HG02642 (cell line): ENCODE measurements around the gene TMEM242.
"Not testable (repeated sequence)": the region's sequence is repeated elsewhere in the genome, so short reads cannot be mapped to it uniquely, and the experiment has no call there.

Source experiments
- ATAC-seq: cut with Tn5 transposase; IDR thresholded peaks from one replicate; pipeline ENCODE4 v1.9.1; 2021; ENCODE audit warnings: mild to moderate bottlenecking; ENCODE audit not compliant: unreplicated experiment, poor library complexity

Gene TMEM242

DNA sequence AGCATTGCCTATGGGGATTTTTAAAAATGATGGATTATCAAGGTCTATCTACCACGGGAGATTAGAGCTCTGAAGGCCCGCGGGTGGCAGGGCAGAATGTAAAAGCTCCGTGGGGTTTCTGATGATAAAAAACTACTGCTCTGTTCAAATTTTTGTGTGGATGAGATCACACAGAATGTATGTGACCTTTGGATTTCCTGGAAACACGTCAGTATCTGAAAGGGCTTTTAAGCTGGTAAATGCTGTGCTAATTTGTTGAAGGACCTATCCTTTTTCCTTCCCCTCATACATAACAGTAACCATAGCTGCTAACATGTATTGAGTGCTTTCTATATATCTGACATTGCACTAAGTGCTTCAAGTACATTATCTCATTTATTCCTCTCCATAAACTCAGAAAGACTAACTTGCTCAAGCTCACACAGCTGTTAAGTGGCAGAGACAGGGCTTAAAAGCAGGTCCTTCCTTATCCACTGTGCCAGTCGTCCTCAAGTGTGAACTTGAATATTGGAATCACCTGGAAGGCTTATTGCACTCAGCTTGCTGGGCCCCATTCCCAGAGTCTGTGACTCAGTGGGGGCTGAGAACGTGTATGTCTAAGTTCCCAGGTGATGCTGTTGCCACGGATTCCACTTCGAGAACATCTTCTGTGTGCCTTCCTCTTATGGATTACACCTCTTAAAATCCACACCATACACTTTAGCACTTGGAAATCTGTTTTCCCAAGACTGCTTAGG is 1.9 kb upstream of the TMEM242 start:
- no peak for ATAC-seq

DNA sequence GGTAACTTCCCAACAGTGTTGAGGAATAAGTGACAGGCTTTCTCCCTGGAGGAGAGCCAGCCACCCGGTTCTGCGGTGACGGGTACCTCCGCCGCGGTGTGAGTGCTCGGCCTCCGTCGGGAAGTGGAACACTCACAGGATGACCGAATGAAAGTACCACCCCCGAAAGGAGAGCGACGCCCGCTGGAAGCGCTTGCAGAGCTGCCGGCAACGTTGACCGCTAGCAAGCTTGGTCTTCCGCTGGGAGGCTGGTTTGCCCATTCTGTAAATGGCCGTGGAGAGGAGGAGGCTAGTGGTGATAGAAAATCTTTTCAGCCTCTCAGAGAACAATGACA is 614 bp upstream of the TMEM242 start:
- ATAC-seq = peak; percentile 32

DNA sequence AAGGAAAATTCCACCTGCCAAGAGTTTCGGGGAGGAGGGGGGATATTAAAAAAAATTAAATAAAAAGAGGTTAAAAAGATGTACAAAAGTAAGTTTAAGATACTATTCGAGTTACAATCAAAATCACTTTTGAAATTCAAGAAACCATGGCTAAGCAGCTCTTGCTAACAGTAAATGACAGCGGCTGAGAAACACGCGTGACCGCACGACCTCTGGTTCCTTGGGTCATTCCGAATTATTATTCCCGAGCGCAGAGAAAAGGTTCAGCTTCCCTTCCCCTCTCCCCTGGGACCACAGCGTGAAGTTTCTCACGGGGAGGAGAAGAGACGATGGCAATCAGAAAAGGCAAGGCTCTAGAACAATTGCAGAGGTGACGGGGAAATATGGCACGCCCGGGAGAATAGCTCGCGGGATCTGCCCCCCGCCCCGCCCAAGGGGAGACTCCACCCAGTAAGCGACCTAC is 496 bp downstream of the TMEM242 start:
- no peak for ATAC-seq

DNA sequence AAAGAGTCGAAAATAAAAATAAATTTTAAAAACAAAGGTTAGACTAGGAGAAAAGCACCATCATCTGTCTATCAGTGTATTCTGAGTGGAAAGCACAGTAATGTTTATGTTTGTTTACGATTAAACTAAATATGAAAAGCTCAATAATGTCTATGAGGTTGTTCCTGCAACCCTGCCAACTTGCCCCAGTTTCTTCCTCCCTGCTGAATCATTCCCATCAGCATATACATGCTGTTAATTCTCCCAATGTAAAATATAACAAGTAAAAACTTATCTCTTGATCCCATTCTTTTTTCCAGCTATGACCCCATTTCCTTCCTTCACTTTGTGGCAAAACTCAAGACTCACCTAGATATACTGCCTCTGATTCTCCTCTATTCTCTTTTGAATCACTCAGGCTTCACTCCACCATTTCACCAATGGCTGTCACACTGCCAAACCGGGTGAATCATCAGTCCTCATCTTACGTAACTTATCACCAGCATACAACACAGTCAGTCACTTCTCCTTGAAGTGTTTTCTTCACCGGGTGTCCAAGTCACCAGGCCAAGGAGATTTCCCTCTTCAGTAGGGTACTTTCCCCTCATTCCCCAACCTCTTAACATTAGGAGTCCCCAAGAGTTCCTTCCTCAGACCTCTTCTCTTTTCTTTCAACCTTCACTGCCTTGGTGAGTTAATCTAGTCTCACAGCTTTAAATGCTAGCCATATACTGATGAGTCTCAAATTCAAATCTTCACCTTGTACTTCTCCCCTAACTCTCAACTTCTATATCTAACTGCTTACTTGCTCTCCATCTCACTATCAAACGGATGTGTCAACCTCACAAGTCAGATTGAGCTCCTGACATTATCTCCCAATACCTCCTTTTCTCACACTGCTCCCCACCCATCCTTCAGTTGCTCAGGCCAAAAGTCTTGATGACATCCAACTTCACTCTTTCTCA is 6.2 kb downstream of the TMEM242 start:
- ATAC-seq = no peak

DNA sequence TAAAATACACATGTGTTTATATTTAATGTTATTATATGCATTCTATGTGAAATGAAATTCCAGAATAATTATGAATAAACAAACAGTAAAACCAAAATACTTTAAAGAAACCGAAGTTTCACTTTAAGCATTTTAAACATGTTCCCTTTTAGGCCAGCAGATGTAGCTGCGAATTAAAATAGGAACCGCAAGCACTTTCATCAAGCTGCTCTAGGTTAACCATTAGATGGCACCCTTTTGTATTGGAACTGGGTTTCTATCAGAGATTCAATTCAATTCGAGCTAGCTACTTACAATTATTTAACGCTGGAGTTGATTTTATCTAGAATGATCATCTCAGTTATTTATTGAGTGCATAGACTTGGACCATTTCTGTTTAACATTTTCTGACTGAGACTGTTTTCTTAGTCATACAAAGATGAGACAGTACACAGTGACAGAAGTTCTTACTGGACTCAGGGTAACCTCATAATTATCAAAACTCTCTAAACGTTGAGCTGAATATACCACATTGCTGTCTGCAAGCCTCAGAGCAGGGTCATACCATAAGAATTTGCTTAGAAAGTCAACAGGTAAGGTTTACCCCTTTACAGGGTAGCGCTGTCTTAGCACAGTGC is 8.5 kb downstream of the TMEM242 start:
- ATAC-seq = peak; percentile 77

DNA sequence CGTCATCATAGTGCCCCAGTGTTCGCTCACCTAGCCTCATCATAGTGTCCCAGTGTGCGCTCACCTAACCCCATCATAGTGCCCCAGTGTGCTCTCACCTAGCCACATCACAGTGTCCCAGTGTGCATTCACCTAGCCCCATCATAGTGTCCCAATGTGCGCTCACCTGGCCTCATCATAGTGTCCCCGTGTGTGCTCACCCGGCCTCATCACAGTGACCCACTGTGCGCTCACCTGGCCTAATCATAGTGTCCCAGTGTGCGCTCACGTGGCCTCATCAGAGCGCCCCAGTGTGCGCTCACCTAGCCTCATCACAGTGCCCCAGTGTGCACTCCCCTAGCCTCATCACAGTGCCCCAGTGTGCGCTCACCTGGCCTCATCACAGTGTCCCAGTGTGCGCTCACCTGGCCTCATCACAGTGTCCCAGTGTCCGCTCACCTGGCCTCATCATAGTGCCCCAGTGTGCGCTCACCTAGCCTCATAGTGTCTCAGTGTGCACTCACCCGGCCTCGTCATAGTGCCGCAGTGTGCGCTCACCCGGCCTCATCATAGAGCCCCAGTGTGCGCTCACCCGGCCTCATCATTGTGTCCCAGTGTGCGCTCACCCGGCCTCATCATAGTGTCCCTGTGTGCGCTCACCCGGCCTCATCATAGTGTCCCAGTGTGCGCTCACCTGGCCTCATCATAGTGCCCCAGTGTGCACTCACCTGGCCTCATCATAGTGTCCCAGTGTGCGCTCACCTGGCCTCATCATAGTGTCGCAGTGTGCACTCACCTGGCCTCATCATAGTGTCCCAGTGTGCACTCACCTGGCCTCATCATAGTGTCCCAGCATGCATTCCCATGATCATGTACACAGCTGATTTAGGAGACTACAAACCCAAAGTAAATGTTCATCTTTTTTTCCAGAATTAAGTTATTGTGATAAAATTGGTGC is 9.5 kb downstream of the TMEM242 start:
- no peak for ATAC-seq

DNA sequence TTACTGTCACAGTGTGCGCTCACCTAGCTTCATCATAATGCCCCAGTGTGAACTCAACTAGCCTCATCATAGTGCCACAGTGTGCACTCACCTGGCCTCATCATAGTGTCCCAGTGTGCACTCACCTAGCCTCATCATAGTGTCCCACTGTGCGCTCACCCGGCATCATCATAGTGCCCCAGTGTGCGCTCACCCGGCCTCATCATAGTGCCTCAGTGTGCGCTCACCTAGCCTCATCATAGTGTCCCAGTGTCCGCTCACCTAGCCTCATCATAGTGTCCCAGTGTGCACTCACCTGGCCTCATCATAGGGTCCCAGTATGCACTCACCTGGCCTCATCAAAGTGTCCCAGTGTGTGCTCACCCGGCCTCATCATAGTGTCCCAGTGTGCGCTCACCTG is 10.6 kb downstream of the TMEM242 start:
- ATAC-seq = no peak

DNA sequence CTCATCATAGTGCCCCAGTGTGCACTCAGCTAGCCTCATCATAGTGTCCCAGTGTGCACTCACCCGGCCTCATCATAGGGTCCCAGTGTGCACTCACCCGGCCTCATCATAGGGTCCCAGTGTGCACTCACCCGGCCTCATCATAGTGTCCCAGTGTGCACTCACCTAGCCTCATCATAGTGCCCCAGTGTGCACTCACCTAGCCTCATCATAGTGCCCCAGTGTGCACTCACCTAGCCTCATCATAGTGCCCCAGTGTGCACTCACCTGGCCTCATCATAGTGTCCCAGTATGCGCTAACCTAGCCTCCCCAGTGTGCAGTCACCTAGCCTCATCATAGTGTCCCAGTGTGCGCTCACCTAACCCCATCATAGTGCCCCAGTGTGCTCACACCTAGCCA is 12.6 kb downstream of the TMEM242 start:
- not testable (repeated sequence) for ATAC-seq

DNA sequence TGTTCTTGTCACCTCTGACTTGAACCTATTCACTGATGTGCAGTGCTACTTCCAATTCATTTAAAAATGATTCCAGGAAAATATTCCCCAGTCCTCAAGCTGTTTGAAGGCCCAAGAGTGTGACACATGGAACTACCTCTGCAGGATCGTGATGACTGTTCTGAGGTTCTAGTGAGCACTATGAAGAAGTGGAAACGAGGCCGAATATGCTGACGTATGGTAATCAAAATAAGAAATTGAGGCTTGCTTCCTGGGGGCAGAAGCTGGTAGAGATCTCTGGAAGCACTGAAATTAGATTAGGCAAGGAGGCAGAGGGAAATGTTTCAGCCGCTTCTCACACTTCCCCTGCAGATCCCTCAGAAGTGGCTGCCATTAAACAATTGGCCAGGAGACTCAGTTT is 15.7 kb downstream of the TMEM242 start:
- no peak for ATAC-seq

DNA sequence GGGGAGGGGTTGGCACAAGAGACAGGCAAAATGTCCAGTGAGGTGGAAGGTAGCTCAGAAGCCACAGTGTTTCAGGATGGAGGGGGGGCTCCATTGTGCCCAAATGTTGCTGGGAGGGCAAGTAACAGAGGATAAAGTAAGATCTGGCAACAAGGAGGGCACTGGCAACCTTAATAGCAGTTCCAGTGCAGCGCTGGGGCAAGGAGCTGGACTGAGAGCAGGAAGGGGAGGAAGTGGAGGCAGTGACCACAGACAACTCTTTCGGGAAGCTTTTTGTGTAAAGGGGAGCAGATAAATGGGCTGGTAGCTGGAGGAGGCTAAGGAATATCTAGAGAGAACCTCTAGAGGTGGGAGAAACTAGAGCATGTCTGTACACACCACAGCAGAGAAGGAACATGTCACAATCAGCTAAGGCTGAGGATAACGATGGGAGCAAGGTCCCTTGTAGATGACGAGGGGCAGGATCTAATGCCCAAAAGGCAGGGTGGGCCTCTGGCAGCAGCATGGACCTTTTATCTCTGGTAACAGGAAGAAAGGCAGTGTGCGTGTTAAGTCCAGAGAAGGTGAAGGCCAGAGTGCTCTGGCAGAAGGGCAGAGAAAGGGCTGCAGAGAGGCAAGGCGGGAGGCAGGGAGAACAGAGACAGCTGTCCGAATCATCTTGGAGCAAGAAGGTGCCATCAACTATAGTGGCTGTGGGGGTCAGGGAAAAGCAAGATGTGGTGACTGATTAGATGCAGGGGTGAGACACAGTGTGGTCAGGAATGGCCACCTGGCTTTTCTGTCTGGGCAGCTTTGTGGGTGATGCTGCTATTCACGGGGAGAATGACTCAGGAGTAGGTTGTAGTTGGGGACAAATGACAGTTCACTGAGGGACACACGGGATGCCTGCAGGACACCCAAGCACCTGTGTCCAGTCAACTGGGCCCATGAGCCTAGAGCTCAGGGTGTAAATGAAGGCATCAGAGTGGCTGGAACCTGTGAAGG is 17.4 kb downstream of the TMEM242 start:
- no peak for ATAC-seq

DNA sequence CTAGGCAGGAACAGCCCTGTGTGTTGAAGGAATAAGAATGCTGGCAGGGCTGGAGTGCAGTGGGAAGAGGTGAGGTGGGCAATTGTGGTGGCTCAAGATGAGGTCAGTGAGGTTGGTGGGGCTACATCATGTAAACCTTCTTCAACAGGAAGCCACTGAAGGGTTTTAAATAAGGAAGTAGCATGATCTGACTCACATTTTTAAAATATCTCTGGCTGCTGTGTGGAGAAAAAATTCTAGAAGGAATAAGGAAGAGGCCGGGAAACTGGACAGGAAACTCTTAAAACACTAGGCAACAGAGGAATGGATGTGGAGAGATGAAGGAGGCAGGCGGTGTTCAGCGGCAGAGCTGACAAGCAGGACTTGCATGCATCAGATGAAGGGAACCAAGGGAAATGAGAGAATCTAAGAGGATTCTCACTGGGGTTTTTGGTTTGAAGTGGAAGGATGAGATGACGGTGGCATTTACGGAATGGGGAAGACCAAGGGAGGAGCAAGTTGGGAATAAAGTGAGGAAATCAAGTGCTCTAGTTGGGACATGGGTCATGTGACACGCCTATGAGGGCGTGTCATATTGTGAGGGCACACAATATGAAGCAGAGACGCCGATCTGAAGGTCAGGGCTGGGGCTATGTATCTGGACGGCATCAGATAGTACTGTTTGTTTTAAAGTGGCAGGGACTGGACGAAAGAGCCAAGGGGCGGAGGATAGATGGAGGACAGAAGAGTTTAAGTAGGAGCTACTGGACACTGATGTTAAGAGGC is 18.2 kb downstream of the TMEM242 start:
- ATAC-seq = no peak

DNA sequence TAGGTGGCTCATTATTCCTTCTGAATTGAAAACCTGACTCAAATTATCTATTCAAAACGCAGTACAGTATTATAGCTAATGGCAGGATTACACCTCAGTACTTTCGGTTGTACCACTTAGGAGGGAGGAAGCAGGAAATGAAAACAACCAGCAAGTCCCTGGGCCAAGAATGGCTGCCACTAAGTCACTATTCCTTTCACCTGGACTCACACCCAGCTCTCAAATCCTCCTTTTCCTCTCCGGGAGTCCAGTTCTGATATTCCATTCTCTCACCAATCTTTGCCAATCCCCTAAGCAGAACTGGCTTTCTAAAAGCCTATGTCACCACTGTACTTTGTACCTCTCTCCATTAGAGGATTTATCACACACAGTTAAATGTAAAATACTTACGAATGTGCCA is 20.6 kb downstream of the TMEM242 start:
- no peak for ATAC-seq

DNA sequence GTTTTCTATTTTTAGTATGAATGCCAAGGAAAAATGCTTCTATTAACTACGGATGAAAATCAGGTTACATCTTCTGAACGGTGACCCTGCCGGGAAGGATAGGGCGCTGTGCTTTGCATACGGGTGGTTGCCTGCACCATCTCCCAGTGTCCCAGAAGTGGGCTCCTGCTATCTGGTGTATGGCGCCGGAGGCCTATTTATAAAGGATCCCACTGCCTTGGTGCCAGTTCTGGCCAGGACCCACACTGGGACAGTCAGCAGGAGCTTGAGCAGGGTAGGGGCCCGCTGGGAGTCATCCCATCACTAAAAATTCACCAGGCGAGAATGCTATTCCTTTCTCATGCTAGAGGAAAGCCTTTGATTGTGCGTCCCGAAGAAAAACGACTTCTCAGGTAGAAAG is 22.9 kb downstream of the TMEM242 start:
- ATAC-seq = no peak

DNA sequence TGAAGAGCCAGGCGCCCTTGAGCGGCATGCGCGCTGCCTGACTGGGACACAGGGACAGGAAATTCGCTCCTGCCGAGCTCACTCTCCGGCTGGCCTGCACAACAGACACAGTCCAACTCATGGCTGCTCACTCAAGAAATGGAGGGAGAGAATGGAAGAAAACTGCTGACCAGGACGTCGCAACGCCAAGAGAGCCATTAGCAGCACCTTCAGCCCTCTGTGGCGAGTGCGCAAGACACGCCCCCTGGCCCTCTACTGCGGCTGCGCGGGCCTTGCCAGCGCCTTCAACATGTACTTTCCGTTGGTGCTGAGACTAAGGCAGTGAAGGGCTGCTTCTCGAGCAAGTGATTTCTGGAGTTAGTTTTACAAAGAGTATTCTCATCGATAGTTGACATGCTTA is 23.3 kb downstream of the TMEM242 start:
- ATAC-seq = no peak

DNA sequence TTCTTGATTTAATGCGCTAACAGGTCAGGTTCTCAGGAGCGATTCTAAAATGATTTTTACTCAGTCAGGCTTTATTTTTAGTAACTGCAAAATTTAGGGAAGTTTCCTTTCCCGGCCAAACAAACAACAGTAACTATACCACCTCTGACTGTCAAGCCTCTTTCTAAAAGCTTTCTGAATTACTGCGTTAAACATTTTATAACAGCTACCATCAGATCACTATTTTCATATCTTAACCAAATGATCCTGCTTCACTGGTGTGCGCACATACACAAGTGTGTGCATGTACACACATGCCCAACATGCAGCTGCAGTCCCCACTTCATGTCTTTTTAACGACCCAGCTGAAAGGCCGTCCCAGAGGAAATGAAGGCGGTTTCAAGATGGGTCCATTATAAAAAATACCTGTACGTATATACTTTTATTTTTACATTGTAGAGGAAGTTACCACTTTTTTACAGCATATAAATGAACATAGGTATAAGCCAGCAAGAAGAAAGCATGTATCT is 25.0 kb downstream of the TMEM242 start:
- no peak for ATAC-seq

DNA sequence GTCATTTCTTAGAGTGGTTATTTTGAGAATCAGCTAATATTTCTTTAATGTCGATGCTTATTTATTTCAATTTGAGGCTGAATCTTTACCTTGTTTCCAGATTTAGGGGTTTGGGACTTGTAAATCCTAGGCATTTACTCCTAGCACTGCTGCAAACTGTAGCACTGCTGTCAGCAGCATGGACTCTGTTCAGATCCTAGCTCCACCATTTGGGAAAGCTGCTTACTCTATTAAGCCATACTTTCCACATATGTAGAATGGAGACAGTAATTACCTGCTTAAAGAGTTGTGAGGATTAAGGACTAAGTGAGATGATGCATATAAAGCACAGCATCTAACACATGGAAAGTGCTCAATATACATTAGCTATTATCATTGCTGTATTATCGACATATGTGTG is 28.7 kb downstream of the TMEM242 start:
- ATAC-seq = no peak

DNA sequence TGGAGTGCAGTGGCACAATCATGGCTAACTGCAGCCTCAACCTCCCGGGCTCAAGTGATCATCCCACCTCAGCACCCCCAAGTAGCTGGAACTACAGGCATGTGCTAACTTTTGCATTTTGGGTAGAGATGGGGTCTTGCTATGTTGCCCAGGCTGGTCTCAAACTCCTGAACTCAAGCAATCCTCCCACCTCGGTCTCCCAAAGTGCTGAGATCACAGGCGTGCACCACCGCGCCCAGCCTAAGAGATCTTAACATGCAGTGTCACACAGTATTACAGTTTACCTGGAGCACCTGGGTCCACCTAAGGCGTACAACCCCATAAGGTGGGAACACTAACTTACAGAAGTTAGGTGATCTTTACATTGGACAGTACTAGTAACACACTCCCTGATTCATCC is 29.5 kb downstream of the TMEM242 start:
- no peak for ATAC-seq

DNA sequence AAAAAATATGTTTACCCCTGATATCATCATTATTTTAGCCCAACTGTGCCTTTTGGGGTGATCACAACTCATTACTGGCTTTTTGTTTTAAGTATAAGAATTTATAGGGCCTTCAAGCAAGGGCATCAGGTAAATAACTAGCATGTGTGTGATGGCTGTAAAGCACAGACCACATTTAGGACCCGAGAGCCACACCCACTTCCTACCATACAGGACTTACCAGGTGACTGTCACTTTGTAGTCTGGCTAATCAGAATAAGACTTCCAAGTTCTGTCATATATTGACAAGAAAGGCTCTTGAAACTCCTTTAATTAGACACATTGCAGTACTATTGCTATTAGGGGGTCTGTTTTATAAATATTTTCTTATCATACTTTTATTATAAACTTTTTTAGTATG is 31.1 kb downstream of the TMEM242 start:
- no peak for ATAC-seq
